Measurements from ENCODE around the gene CPLANE2. TPM values are rescaled to one million over a fixed set of nuclear protein-coding genes. Genes with fewer than 3 reads are reported as not detected.
"Not testable (repeated sequence)": the region's sequence is repeated elsewhere in the genome, so short reads cannot be mapped to it uniquely, and the experiment has no call there.

CPLANE2 gene
- total RNA-seq, 1 donor from 2014 or later = 11.4 TPM

- peak; percentile 25 for ATAC-seq
Measured at GRCh38 chr1:16248603-16249516, 11.9 kb upstream of the CPLANE2 start.

- ATAC-seq = no peak
Measured at GRCh38 chr1:16248007-16248436, 11.0 kb upstream of the CPLANE2 start.

- ATAC-seq = no peak
Measured at GRCh38 chr1:16247441-16247840, 10.5 kb upstream of the CPLANE2 start.

- peak; percentile 12 for ATAC-seq
Measured at GRCh38 chr1:16246961-16247360, 10.0 kb upstream of the CPLANE2 start.

GRCh38 chr1:16246239-16246638 is 9.3 kb upstream of the CPLANE2 start:
- not testable (repeated sequence) for ATAC-seq

GRCh38 chr1:16245476-16246196 is 8.7 kb upstream of the CPLANE2 start:
- no peak for ATAC-seq

- ATAC-seq = no peak
Measured at GRCh38 chr1:16244650-16245285, 7.8 kb upstream of the CPLANE2 start.

GRCh38 chr1:16243936-16244649 is 7.1 kb upstream of the CPLANE2 start:
- ATAC-seq = peak; percentile 68

- peak; percentile 24 for ATAC-seq
Measured at GRCh38 chr1:16243215-16243610, 6.2 kb upstream of the CPLANE2 start.

GRCh38 chr1:16242556-16243214 is 5.7 kb upstream of the CPLANE2 start:
- ATAC-seq = no peak

GRCh38 chr1:16241221-16241708 is 4.3 kb upstream of the CPLANE2 start:
- ATAC-seq = no peak

GRCh38 chr1:16239972-16240491 is 3.0 kb upstream of the CPLANE2 start:
- ATAC-seq = no peak

GRCh38 chr1:16237343-16237830 is 404 bp upstream of the CPLANE2 start:
- ATAC-seq = peak; percentile 2

- ATAC-seq = peak; percentile 87
Measured at GRCh38 chr1:16235944-16236510, 956 bp downstream of the CPLANE2 start.

- no peak for ATAC-seq
Measured at GRCh38 chr1:16235347-16235746, 1.6 kb downstream of the CPLANE2 start.

GRCh38 chr1:16233431-16233830 is 3.6 kb downstream of the CPLANE2 start:
- ATAC-seq = no peak

GRCh38 chr1:16232316-16232710 is 4.7 kb downstream of the CPLANE2 start:
- ATAC-seq = no peak

GRCh38 chr1:16231331-16232315 is 5.4 kb downstream of the CPLANE2 start:
- ATAC-seq = no peak

- ATAC-seq = no peak
Measured at GRCh38 chr1:16230744-16231143, 6.2 kb downstream of the CPLANE2 start.
